HepG2 (cell line): ENCODE data around the gene ARHGDIA. TPM values are rescaled to one million over a fixed set of nuclear protein-coding genes. Genes with fewer than 3 reads are reported as not detected.

ENCODE experiments used
- AGO2 ChIP-seq: fragments of 200-400 bp; formaldehyde crosslinking; optimal IDR thresholded peaks from 2 replicates; pipeline ENCODE3; 2017; ENCODE audit warnings: mild to moderate bottlenecking, low read depth, low read length, moderate library complexity
- ATF7 ChIP-seq, 2 experiments: fragments of 450-650 bp in 1 of 2; sonication (generic) in 1 of 2; formaldehyde crosslinking in 1 of 2; IDR thresholded peaks; 2 replicates each; pipeline versions ENCODE4 v1.4.0 to v1.6.1; 2016 to 2020; ENCODE audit warnings: antibody characterized with exemption in 1 of 2, mild to moderate bottlenecking in 1 of 2, missing genetic modification reagents in 1 of 2
- BCL6 ChIP-seq: IDR thresholded peaks from 2 replicates; pipeline ENCODE4 v1.6.1; 2016; ENCODE audit warnings: missing genetic modification reagents, missing compliant biosample characterization
- FOXP4 ChIP-seq: sonication (generic); formaldehyde crosslinking; IDR thresholded peaks from 2 replicates; pipeline ENCODE4 v1.4.0; 2020; ENCODE audit warnings: missing genetic modification reagents
- GZF1 ChIP-seq: sonication (generic); formaldehyde crosslinking; IDR thresholded peaks from 2 replicates; pipeline ENCODE4 v1.5.1; 2020; ENCODE audit warnings: mild to moderate bottlenecking, missing genetic modification reagents
- HNF4G ChIP-seq, 2 experiments: sonication (generic) in 1 of 2; formaldehyde crosslinking in 1 of 2; IDR thresholded peaks; 2 replicates each; pipeline versions ENCODE4 v1.4.0 to v1.6.1; 2011 to 2020; ENCODE audit warnings: borderline replicate concordance in 2 of 2, low read depth in 2 of 2, mild to moderate bottlenecking in 2 of 2, low read length in 1 of 2, missing genetic modification reagents in 1 of 2, moderate library complexity in 1 of 2
- IRF9 ChIP-seq: sonication (generic); formaldehyde crosslinking; IDR thresholded peaks from 2 replicates; pipeline ENCODE4 v1.8.0; 2022; ENCODE audit warnings: missing genetic modification reagents, mild to moderate bottlenecking, borderline replicate concordance
- POLR2AphosphoS2 ChIP-seq: IDR thresholded peaks from 2 replicates; pipeline ENCODE4 v1.6.1; 2011; ENCODE audit warnings: low read depth, low read length, improper control_type of control experiment
- POLR2G ChIP-seq: fragments of 200-400 bp; formaldehyde crosslinking; IDR thresholded peaks from 2 replicates; pipeline ENCODE4 v1.6.1; 2018; ENCODE audit warnings: mild to moderate bottlenecking, low read depth, low read length, moderate library complexity
- REPIN1 ChIP-seq: sonication (generic); formaldehyde crosslinking; IDR thresholded peaks from 2 replicates; pipeline ENCODE4 v1.8.0; 2022; ENCODE audit warnings: missing genetic modification reagents, low read depth, mild to moderate bottlenecking, borderline replicate concordance
- SNAI1 ChIP-seq: sonication (generic); formaldehyde crosslinking; IDR thresholded peaks from 2 replicates; pipeline ENCODE4 v1.5.0; 2020; ENCODE audit warnings: mild to moderate bottlenecking, missing genetic modification reagents, borderline replicate concordance
- SOX13 ChIP-seq, 3 experiments: fragments of 450-650 bp in 1 of 3; sonication (generic) in 1 of 3; formaldehyde crosslinking in 1 of 3; IDR thresholded peaks in 2 of 3; conservative IDR thresholded peaks in 1 of 3; 2 replicates each; pipeline versions ENCODE4 v1.5.0 to v1.6.1; 2016 to 2020; ENCODE audit warnings: antibody characterized with exemption in 1 of 3, mild to moderate bottlenecking in 1 of 3, missing compliant biosample characterization in 1 of 3, missing genetic modification reagents in 1 of 3, moderate library complexity in 1 of 3
- SOX5 ChIP-seq: IDR thresholded peaks from 2 replicates; pipeline ENCODE4 v1.6.1; 2016; ENCODE audit warnings: borderline replicate concordance
- STAG1 ChIP-seq: sonication (generic); formaldehyde crosslinking; IDR thresholded peaks from 2 replicates; pipeline ENCODE4 v1.4.0; 2020; ENCODE audit warnings: missing genetic modification reagents
- ZBTB44 ChIP-seq: sonication (generic); formaldehyde crosslinking; IDR thresholded peaks from 2 replicates; pipeline ENCODE4 v1.4.0; 2020; ENCODE audit warnings: missing genetic modification reagents
- ZBTB8A ChIP-seq: sonication (generic); formaldehyde crosslinking; IDR thresholded peaks from 2 replicates; pipeline ENCODE4 v1.4.0; 2020; ENCODE audit warnings: mild to moderate bottlenecking, low read depth, missing genetic modification reagents, borderline replicate concordance
- ZNF232 ChIP-seq: sonication (generic); formaldehyde crosslinking; IDR thresholded peaks from 2 replicates; pipeline ENCODE4 v1.4.0; 2020; ENCODE audit warnings: missing genetic modification reagents, borderline replicate concordance
- ZNF605 ChIP-seq: sonication (generic); formaldehyde crosslinking; IDR thresholded peaks from 2 replicates; pipeline ENCODE4 v1.8.0; 2022; ENCODE audit warnings: mild to moderate bottlenecking, missing genetic modification reagents
- ZNF619 ChIP-seq: sonication (generic); formaldehyde crosslinking; IDR thresholded peaks from 2 replicates; pipeline ENCODE4 v1.4.0; 2020; ENCODE audit warnings: mild to moderate bottlenecking, missing genetic modification reagents
- ZNF724P ChIP-seq: sonication (generic); formaldehyde crosslinking; IDR thresholded peaks from 2 replicates; pipeline ENCODE4 v1.8.0; 2022; ENCODE audit warnings: missing genetic modification reagents, borderline replicate concordance
- polyA plus RNA-seq, 8 experiments: library from polyadenylated mRNA; depleted of rRNA in 3 of 8; stranded (reverse) in 7 of 8; unstranded in 1 of 8; fragments of >200 nt; fragmentation: Illumina TruSeq in 4 of 8; extraction: Trizol in 4 of 8; gene quantifications; 2 replicates each; pipeline versions ENCODE4 v1.2.1 to v1.2.3, GENCODE V29; 2011 to 2016; ENCODE audit warnings: low read depth in 4 of 8, missing spikeins in 1 of 8, mixed read lengths in 1 of 8; ENCODE audit not compliant: insufficient read depth in 1 of 8
- total RNA-seq, 5 experiments: library from RNA; depleted of rRNA; stranded (reverse); fragments of >200 nt; fragmentation: Illumina TruSeq; extraction: Trizol; gene quantifications; 2 replicates each; pipeline ENCODE4 v1.2.3, GENCODE V29; 2016; ENCODE audit warnings: low read depth in 1 of 5
- TF ChIP-seq, protein P1 (sequence below): sonication (generic); formaldehyde crosslinking; IDR thresholded peaks from 2 replicates; pipeline ENCODE4 v1.8.1; 2023; ENCODE audit warnings: mild to moderate bottlenecking, moderate library complexity, missing genetic modification reagents

Gene ARHGDIA
- total and polyA plus RNA-seq, 2 of the 13 experiments (the other 11 are each of a cell fraction or from before 2014, with no cell fraction given), result 40.0 to 64.0 TPM

DNA sequence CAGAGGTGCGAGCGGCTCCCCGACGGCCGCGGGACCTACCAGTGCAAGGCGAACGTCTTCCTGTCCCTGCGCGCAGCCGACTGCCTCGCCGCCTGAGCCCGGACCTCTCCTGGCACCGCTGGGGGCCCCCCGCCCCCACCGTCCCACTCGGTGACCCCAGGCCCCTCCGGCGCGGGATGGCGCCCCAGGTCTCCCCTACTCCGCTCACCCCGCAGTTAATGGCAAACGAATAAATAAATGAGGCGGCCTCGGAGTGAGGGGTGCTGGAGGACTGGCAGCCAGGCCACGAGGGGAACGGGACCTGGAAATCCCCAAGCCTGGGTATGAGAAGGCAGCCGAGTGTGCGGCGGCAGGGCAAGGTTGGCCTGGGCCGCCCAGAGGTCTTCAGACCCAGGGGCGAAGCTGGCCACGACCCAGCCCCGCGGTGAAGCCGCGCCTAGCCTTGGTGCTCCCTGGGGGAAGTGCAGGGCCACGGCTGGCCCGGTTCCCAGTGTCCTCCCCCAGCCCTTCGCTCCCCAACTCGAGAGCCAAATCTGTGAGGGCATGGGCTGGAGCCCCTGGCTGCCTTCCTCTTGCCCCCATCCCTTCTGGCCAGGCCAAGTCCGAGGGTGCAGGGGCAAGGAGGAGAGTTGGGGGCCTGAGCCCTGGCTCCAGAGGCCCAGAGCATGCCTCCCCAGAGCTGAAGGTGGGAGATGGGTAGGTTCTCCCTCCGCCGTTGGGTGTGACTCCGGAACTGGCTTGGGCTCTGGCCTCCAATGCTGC lies 31.7 kb upstream of the ARHGDIA start (continued):
- TF ChIP-seq SOX13 (IDR thresholded peaks at IDR 0.05), result peak; percentile 19
- no peak; a peak in 1 of 4 replicates for TF ChIP-seq SOX13 (CRISPR knock-in tag; conservative IDR thresholded peaks at IDR 0.05 in 1 of 2, IDR thresholded peaks at IDR 0.05 in 1 of 2)
- TF ChIP-seq ZBTB8A, result no peak
- no peak for TF ChIP-seq ZBTB44 (CRISPR knock-in tag)
- TF ChIP-seq ZNF232 (CRISPR knock-in tag), result no peak
- TF ChIP-seq SNAI1 (CRISPR knock-in tag), result no peak
- TF ChIP-seq, protein P1, sequence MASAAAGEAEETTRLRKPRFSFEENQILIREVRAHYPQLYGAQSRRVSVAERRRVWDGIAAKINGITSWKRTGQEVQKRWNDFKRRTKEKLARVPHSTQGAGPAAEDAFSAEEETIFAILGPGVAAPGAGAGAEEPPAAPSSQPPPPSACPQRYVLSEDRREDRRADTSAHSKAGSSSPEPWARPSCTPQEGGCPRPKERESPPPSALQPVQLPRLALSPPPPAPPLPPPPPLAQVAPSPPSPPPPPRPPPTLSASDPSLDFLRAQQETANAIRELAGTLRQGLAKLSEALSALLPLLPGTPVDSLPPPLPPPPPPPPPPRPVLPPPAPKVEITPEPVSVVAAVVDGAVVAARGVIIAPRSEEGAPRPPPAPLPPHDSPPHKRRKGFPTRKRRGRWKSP (CRISPR knock-in tag), result no peak; the same call in 1 of the 2 replicates
- TF ChIP-seq ZNF605 (CRISPR knock-in tag), result no peak
- no peak for TF ChIP-seq STAG1 (CRISPR knock-in tag)
- TF ChIP-seq ZNF724P (CRISPR knock-in tag), result peak; percentile 85; the same call in 1 of the 2 replicates
- TF ChIP-seq ATF7 (IDR thresholded peaks at IDR 0.05), result no peak
- TF ChIP-seq ATF7 (CRISPR knock-in tag; IDR thresholded peaks at IDR 0.05), result peak; percentile 5; the same call in 1 of the 2 replicates
- TF ChIP-seq REPIN1 (CRISPR knock-in tag), result peak; percentile 48; the same call in 1 of the 2 replicates
- TF ChIP-seq POLR2AphosphoS2, result 0 out of 2 replicates have a peak, but pooled peaks have one; percentile 23
- no peak for TF ChIP-seq FOXP4
- TF ChIP-seq AGO2, result peak; percentile 95
- 0 out of 2 replicates have a peak, but pooled peaks have one; percentile 47 for TF ChIP-seq ZNF619 (CRISPR knock-in tag)
- TF ChIP-seq BCL6, result no peak
- 0 out of 2 replicates have a peak, but pooled peaks have one; percentile 22 for TF ChIP-seq GZF1
- TF ChIP-seq POLR2G, result peak; percentile 73
- no peak for TF ChIP-seq SOX5
- peak; percentile 22; the same call in 1 of the 2 replicates for TF ChIP-seq IRF9 (CRISPR knock-in tag)
- no peak for TF ChIP-seq HNF4G (IDR thresholded peaks at IDR 0.05; ENCODE audit: borderline replicate concordance, low read depth, low read length)
- 0 out of 2 replicates have a peak, but pooled peaks have one; percentile 15 for TF ChIP-seq HNF4G (CRISPR knock-in tag; IDR thresholded peaks at IDR 0.05; ENCODE audit: borderline replicate concordance, low read depth)
